AG04449 (cell line): ENCODE results near the gene GJA9.
A peak's percentile ranks its signal among the peaks of the same experiment; 100 is the strongest.
"Not testable (repeated sequence)": the region's sequence is repeated elsewhere in the genome, so short reads cannot be mapped to it uniquely, and the experiment has no call there.

Source experiments
- CTCF ChIA-PET: fragments of 350-600 bp; formaldehyde crosslinking; extraction: SDS; loops from one replicate; lab custom pipeline; 2021; ENCODE audit warnings: antibody characterized with exemption; lab: Yijun Ruan, JAX
- POLR2A ChIA-PET: fragments of 400-600, 350-600 bp; formaldehyde crosslinking; extraction: SDS; loops from one replicate; lab custom pipeline; 2020; ENCODE audit warnings: antibody characterized with exemption, inconsistent platforms; lab: Yijun Ruan, JAX
- DNase-seq: peaks from one replicate; pipeline ENCODE4 v3.0.0-alpha.2; 2010; ENCODE audit warnings: low read depth, low spot score
- H3K4me3 ChIP-seq: 2 replicates; pipeline ENCODE4 v1.5.1; 2011; ENCODE audit warnings: low read depth, mild to moderate bottlenecking, control low read depth, low read length
- CTCF ChIP-seq: IDR thresholded peaks from one replicate; pipeline ENCODE4 v1.5.1; 2011; ENCODE audit warnings: mild to moderate bottlenecking, moderate library complexity, low read length, control low read depth, inconsistent platforms; ENCODE audit not compliant: insufficient read depth; ENCODE audit errors: missing control alignments

Gene GJA9

GRCh38 chr1:38859561-38860453 is 21.6 kb downstream of the GJA9 start, which contains the start of gene RRAGC:
RRAGC (minus strand) TSS chr1:38859772; CDS start chr1:38859646, 126 bp downstream.
- CTCF ChIA-PET, result interaction anchor here (1.5 to 3.9 kb wide), 4 partner anchors 9 to 239 kb away, joined by 4 to 19 read pairs (median 9); no protein-coding TSS in a partner anchor
- no peak for TF ChIP-seq CTCF
- DNase-seq, result peak; percentile 71
- H3K4me3 ChIP-seq, result peak within 1 kb of the TSS; percentile 92
- POLR2A ChIA-PET, result interaction anchor here (0.5 kb wide), 1 partner anchor 166 kb away, joined by 4 read pairs; the partner anchor contains the start of gene NDUFS5

- H3K4me3 ChIP-seq, result peak overlapping the region; percentile 77
- ChIA-PET POLR2A (no interaction called here), CTCF (interaction anchor here (1.5 to 3.9 kb wide), 2 partner anchors 10 to 233 kb away, joined by 5 to 13 read pairs; no protein-coding TSS in a partner anchor)
- DNase-seq, result no peak
- TF ChIP-seq CTCF, result no peak
These were observed 22.4 kb downstream of the GJA9 start for GRCh38 chr1:38858833-38859560.

GRCh38 chr1:38852780-38853179 is 28.6 kb downstream of the GJA9 start:
- ChIA-PET CTCF (interaction anchor here (1.0 to 1.2 kb wide), 2 partner anchors 10 to 17 kb away, joined by 3 read pairs; no protein-coding TSS in a partner anchor), POLR2A (no interaction called here)
- DNase-seq, result no peak
- no peak overlapping the region for H3K4me3 ChIP-seq
- no peak for TF ChIP-seq CTCF

GRCh38 chr1:38848071-38848470 is 33.3 kb downstream of the GJA9 start:
- H3K4me3 ChIP-seq, result no peak overlapping the region
- no peak for DNase-seq
- ChIA-PET POLR2A (no interaction called here), CTCF (no interaction called here)
- no peak for TF ChIP-seq CTCF

- CTCF ChIA-PET, result interaction anchor here (1.3 to 1.8 kb wide), 3 partner anchors 11 to 823 kb away, joined by 3 to 8 read pairs (median 4); no protein-coding TSS in a partner anchor
- POLR2A ChIA-PET, result no interaction called here
- no peak overlapping the region for H3K4me3 ChIP-seq
- no peak for TF ChIP-seq CTCF
- DNase-seq, result no peak
These were observed 35.2 kb downstream of the GJA9 start for GRCh38 chr1:38846210-38846609.

GRCh38 chr1:38845088-38845487 is 36.3 kb downstream of the GJA9 start:
- POLR2A ChIA-PET, H3K4me3 ChIP-seq, DNase-seq: not testable (repeated sequence)
- CTCF ChIA-PET, result interaction anchor here (0.6 to 2.6 kb wide), 4 partner anchors 10 to 822 kb away, joined by 3 to 9 read pairs (median 4); no protein-coding TSS in a partner anchor
